HL-60 (cell line): ENCODE measurements around the gene BRPF3.

Experiments used
- CTCF ChIP-seq: IDR thresholded peaks from one replicate; pipeline ENCODE4 v1.5.1; 2011; ENCODE audit warnings: low read length, control low read depth, inconsistent platforms; ENCODE audit not compliant: insufficient read depth
- POLR2AphosphoS5 ChIP-seq: IDR thresholded peaks from 2 replicates; pipeline ENCODE4 v1.6.1; 2012; ENCODE audit warnings: low read depth
- TF ChIP-seq, protein P1 (sequence below): IDR thresholded peaks from 2 replicates; pipeline ENCODE4 v1.6.1; 2012; ENCODE audit warnings: low read depth; ENCODE audit not compliant: insufficient replicate concordance

DNA sequence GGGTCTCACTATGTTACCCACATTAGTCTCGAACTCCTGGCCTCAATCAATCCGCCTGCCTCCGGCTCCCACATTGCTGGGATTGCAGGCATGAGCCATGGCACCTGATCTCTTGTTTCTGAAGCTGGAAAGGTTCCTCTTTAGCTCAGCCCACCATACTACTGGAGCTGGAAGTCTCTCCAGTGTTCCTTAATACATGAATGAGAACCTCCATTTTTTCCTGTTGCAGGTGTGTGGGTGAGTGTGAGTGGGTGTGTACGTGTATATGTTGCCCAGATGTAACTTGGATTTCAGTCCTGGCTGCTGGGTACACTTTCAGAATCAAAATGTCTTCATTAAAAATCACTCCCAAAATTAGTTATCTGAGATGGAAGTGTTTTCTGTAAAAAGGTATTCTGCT lies 84.4 kb downstream of the BRPF3 start:
- TF ChIP-seq CTCF (no peak), POLR2AphosphoS5 (no peak)
- TF ChIP-seq, protein P1, sequence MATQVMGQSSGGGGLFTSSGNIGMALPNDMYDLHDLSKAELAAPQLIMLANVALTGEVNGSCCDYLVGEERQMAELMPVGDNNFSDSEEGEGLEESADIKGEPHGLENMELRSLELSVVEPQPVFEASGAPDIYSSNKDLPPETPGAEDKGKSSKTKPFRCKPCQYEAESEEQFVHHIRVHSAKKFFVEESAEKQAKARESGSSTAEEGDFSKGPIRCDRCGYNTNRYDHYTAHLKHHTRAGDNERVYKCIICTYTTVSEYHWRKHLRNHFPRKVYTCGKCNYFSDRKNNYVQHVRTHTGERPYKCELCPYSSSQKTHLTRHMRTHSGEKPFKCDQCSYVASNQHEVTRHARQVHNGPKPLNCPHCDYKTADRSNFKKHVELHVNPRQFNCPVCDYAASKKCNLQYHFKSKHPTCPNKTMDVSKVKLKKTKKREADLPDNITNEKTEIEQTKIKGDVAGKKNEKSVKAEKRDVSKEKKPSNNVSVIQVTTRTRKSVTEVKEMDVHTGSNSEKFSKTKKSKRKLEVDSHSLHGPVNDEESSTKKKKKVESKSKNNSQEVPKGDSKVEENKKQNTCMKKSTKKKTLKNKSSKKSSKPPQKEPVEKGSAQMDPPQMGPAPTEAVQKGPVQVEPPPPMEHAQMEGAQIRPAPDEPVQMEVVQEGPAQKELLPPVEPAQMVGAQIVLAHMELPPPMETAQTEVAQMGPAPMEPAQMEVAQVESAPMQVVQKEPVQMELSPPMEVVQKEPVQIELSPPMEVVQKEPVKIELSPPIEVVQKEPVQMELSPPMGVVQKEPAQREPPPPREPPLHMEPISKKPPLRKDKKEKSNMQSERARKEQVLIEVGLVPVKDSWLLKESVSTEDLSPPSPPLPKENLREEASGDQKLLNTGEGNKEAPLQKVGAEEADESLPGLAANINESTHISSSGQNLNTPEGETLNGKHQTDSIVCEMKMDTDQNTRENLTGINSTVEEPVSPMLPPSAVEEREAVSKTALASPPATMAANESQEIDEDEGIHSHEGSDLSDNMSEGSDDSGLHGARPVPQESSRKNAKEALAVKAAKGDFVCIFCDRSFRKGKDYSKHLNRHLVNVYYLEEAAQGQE: no peak
